Panc1 (cell line): ENCODE measurements around the gene SPRR3.

Source experiments
- POLR2AphosphoS5 ChIP-seq: IDR thresholded peaks from 2 replicates; pipeline ENCODE4 v1.6.1; 2012; ENCODE audit warnings: mild to moderate bottlenecking, low read depth, low read length, moderate library complexity
- TF ChIP-seq, protein P1 (sequence below): fragments of 450-650 bp; IDR thresholded peaks from 2 replicates; pipeline ENCODE4 v1.5.1; 2017; ENCODE audit warnings: mild to moderate bottlenecking

DNA sequence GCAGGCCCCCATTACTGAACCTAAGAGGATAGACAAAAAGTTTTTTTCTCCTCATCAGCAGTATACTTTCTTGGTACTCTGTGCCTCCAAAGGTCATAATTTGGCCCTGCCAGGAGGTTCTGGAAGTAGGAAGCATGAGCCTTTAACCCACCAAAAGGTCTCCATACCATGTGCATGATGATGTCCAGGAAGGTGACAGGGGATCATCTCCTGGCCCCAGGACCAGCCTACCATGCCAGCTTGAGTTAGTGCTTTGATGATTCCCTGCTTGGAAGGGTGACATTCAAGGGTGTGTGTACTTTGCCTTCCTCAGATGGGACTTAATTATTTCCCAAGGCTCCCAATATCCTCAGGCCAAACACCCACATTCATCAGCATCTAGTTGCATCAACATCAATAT, 23.9 kb upstream of the SPRR3 start:
- TF ChIP-seq, protein P1, sequence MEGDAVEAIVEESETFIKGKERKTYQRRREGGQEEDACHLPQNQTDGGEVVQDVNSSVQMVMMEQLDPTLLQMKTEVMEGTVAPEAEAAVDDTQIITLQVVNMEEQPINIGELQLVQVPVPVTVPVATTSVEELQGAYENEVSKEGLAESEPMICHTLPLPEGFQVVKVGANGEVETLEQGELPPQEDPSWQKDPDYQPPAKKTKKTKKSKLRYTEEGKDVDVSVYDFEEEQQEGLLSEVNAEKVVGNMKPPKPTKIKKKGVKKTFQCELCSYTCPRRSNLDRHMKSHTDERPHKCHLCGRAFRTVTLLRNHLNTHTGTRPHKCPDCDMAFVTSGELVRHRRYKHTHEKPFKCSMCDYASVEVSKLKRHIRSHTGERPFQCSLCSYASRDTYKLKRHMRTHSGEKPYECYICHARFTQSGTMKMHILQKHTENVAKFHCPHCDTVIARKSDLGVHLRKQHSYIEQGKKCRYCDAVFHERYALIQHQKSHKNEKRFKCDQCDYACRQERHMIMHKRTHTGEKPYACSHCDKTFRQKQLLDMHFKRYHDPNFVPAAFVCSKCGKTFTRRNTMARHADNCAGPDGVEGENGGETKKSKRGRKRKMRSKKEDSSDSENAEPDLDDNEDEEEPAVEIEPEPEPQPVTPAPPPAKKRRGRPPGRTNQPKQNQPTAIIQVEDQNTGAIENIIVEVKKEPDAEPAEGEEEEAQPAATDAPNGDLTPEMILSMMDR, result no peak
- no peak for TF ChIP-seq POLR2AphosphoS5
